Neural cell (in vitro differentiated cells): ENCODE data around the gene WDR7.

Source experiments
- CTCF ChIP-seq: fragments of 450-650 bp; IDR thresholded peaks from 2 replicates; pipeline ENCODE4 v1.5.1; 2014; ENCODE audit warnings: antibody characterized with exemption, mild to moderate bottlenecking, moderate library complexity; ENCODE audit not compliant: poor library complexity, severe bottlenecking
- POLR2AphosphoS5 ChIP-seq: IDR thresholded peaks from 2 replicates; pipeline ENCODE4 v1.6.1; 2012
- REST ChIP-seq: IDR thresholded peaks from 2 replicates; pipeline ENCODE4 v1.6.1; 2012; ENCODE audit warnings: borderline replicate concordance
- TAF1 ChIP-seq: IDR thresholded peaks from 2 replicates; pipeline ENCODE4 v1.6.1; 2012; ENCODE audit warnings: low read depth

- TF ChIP-seq TAF1: no peak
- TF ChIP-seq CTCF: no peak
- TF ChIP-seq POLR2AphosphoS5: no peak
- TF ChIP-seq REST: no peak
Observed at GRCh38 chr18:57048859-57049258, 397.7 kb downstream of the WDR7 start.
